Kidney tubule cell (primary cell): ENCODE results near the gene GRIA3.
"Not testable (repeated sequence)": the region's sequence is repeated elsewhere in the genome, so short reads cannot be mapped to it uniquely, and the experiment has no call there.

Experiments
- DNase-seq: peaks from one replicate; pipeline ENCODE4 v3.0.0-alpha.2; 2018; ENCODE audit warnings: low spot score

Gene GRIA3

DNA sequence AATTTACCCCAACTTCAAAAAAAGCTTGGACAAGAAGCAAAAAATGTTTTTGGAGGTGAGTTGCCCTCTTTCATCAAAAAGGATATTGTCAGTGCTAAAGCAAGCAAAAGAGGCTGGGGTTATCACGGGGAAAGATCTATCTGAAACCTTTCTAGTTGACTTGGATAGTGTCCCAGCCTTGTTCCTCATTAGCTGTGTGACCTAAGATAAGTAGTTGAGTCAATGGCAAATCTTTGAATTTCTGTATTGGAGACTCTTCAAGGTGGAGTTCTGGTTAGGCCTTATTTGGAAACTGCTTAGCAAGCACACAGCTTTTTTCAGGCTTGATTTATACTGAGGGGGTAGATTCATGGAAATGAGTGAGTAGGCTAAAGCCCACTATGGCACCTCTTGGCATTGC is 271.6 kb downstream of the GRIA3 start:
- no peak for DNase-seq

DNA sequence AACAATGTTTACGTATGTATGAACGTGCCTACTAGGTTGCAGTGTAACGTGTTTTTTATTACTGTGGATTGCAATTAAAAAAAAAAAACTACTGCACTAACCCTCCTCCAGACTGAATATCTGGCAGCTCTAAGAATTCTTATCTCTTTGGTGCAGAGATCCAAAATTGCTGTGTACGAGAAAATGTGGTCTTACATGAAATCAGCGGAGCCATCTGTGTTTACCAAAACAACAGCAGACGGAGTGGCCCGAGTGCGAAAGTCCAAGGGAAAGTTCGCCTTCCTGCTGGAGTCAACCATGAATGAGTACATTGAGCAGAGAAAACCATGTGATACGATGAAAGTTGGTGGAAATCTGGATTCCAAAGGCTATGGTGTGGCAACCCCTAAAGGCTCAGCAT is 280.6 kb downstream of the GRIA3 start:
- DNase-seq = no peak

DNA sequence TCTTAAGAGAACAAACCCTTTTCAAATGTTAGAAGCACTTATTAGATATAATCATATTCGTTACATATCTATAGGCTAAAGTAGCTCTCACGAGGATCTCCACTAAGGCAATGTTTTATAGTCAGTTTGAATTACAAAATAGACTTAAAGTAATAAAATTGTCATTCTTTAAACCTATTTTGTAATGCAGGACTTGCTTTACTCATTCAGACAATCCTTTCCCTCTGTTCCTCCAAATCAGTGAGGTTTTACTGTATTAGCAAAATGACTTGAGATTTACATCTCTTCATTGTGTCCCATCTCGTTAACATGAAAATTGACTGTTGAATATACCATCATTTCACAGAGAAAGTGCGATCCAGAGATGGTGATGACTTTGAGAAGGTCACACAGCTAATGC is 284.4 kb downstream of the GRIA3 start:
- no peak for DNase-seq

DNA sequence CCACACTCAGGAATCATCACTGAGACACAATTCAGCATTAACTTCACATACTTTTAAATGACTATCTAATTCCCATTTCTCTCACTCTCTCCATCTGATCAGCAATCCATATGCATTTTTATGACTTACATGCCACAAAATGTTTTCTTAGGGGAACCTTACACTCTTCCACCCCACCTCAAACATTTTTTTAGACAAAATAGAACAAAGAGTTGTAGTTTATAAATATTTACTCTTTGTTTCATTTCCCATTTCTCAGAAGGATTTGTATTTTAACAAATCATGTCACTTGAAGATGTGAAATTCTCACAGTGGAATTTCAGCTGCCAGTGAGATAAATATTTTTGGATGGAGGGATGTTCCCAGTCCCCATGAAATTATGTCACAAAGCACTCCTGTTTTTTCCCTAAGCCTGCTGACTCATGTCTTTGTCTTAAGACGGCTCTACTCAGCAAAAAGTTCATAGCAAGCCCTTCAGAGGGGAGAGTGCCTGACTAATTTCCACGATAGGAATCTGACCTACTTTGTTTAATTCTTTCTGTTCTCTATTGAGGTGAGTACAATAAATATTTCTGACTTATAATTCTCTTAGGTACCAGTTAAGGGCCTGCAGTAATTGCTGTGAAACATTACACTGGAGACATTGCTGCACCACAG is 291.1 kb downstream of the GRIA3 start:
- peak; percentile 11 for DNase-seq

DNA sequence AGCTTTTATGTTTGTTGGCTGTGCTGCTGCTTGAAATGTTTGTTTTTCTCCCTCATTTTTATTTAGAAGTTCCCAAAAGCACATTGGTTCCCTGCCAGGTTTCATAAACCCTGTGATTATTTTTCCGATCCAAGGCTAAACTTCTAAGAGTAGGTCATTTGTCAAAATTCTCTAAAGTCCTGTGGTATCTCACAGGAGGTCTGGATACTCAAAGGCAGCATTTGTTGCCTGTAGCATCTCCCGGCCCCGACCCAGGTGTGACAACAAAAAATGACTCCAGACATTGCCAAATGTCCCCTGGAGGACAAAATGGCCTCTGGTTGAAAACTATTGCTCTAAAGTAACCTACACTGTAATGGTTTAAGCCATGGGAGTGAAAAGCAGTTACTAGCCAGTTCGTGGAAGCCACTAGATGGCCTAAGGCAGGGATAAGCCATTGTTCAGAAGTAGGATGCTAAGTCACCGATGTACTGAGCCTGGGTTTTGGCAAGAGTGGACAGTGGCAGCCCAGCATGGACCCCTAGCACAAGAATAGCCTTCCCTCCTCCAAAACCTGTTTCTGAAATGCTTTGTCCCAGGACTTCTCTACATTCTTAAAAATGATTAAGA is 292.6 kb downstream of the GRIA3 start:
- no peak for DNase-seq

DNA sequence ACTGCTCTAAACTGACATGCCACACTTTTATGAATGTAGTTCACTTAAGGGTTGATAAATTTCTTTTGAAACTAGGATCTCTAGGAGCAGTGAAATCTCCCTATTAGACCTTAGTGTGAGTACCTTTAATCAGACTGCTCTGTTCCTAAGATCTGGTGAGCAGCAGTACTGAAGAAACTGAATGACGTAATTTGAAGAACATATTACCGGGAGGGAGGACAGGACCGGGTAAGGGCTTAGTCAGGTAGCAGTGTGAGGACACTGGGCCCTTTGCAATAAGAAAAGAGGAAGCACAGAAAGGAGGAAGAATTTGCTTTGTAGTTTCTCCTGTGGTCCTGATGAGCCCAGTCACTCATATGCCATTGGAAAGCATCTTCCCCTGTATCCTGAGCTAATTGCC is 293.6 kb downstream of the GRIA3 start:
- DNase-seq = no peak

DNA sequence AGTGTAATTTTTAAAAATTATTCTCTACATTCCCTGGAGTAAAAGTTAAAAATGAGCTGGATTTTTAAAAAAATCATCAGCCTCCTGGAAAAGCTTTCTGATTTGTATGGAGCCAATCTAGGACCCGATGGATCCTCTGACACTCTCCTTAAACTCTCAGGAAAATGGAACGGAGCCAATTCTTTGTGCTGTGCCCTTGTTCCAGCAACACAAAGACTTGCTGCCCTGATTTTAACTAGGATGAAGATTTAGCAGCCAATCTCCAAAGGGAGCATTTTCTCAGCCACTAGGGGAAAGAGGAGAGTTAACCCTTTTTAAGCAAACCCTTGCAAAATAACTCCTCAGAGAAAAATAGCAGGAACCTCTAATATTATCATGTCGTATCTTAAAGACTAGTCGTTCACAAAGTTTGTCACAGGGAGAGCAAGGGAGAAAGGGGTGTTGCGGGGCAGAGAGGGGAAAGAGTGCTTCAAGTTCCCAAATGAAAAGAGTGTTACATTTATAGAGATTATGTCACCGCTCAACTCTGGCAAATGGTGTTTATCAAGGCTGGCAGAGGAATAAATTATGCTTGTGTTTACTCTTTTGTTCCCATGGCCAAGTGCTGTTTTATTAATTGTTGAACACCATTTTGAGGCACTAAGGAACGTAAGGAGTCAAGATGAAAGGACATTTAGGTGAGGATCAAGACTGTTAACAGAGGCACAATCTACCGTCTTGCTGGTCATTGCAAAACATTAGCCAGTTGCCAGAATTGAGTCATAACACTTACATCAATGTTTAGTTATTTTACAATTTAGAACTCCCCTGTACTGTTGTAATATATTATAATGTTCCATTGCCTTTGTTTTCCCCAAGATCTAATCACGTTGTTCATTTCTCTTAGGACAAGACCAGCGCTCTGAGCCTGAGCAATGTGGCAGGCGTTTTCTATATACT is 298.1 kb downstream of the GRIA3 start:
- DNase-seq = no peak

DNA sequence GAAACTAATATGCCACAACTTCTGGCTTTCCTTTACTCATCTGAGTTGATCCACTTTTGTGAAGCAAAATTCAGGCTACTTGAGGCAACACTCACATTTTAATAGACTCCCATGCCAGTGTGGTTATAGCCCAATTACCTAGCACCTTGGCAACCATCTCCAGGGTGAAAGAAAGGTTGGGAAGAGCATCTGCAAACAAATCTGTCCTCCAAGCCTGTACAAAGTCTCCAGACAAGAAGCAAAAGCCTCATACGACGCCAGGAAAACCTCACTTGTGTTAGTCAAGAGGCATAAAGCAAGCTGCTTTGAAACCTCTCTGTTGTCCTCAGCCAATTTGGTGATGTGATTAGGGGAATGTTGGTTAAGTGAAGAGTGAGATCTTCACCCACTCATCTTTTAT is 302.2 kb downstream of the GRIA3 start:
- no peak for DNase-seq

DNA sequence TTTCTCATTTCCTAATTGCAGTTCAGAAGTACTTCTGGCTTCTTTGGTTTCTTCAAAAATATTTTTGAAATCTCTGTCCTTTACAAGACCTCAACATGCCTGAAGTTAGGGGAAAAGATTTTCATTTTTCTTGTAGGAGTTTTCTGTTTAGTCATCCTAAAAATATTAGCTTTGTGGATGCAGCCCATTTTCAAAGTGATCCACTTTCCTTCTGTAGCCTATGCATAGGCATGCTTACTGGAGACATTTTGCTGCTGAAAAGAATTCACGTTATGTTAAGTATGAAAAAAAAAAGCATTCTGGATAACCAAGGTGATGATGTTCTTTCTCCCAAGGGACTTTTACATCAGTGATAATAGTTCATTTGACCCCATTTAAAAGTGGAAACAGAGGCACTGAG is 303.2 kb downstream of the GRIA3 start:
- no peak for DNase-seq

DNA sequence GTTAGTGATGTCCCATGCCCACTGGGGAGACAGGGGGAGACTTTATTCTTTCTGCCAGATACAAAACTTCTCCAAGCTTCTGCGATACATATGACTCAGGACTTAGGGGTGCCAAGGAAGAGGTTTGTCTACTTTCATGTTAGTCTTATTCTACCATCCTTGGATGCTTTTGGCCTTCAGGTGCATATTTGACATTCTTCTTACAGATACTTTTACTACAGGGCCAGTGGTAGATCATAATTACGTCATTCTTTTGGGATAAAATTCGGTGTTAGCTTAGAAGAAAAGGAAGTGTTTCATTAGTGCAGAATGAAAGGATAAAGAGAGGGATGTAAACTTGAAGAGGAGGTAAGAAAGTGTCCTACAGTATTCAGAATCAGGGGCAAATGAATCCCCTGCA is 303.6 kb downstream of the GRIA3 start:
- peak; percentile 17 for DNase-seq

DNA sequence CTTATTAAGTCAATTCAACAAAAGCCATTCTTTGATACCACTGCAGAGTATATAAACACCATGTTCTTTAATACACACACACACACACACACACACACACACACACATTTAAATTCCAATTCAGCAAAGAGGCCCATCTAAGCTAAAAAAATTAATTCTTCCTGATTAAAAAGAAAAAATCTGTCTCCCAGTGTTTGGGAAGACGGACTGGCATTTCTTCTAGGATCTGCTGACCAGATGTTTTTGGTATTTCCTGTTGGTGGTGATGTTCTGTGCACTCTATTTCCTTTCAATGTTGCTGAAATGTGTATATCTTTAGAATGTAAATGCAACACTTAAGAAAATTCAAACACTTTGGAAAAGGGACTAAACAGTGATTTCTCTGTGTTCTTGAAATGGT is 304.9 kb downstream of the GRIA3 start:
- DNase-seq = no peak

DNA sequence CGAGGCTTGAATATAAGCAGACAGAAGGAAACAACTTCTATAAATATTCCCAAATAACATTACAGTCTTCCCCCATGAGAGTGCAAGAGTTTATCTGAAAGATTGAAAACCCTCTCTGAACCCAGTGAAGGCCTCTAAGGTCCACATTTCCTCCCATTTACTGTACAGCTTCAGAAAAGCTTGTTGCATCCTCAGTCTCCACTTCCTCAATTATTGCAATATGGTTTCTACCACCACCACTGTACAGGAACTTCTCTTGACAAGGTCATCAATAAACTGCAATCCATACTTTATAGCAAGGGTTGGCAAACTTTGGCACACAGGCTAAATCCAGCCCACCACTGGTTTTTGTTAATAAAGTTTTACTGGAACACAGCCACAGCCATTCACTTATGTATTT is 309.8 kb downstream of the GRIA3 start:
- DNase-seq = no peak

DNA sequence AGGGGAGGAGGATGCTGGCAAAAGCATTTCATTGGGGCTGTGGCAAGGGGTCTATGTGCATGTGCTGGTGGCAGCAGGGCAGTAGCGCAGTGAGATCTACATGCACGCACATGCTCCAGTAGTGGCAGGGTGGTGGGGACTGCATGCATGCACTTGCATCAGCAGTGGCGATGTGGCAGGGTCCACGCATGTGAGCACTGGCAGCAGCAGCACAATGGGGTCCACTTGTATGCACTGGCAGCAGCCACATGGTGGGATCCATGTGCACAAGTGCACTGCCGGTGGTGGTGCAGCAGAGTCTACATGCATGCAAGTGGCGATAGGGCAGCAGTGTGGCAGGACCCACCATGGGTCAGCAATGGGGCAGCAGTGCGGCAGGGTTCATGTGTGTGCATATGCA is 315.7 kb downstream of the GRIA3 start:
- DNase-seq = no peak

DNA sequence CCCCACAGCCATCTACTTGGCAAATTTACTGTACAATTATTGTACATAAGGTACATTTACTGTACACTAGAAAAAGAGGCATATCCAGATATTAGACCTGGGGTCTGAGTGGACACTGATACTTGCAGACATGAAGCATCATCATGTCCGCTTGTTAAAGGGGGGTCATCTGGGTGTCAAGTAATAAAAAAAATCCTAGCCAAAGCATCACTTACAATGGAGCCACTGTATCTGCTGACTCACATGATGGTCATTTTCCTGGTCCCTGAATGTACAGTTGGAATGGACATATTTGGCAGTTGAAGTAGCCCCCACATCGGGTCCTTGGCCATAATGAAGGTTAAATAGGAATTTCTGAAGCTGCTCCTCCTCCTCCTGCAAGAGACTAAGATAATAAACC is 320.0 kb downstream of the GRIA3 start:
- DNase-seq = no peak

DNA sequence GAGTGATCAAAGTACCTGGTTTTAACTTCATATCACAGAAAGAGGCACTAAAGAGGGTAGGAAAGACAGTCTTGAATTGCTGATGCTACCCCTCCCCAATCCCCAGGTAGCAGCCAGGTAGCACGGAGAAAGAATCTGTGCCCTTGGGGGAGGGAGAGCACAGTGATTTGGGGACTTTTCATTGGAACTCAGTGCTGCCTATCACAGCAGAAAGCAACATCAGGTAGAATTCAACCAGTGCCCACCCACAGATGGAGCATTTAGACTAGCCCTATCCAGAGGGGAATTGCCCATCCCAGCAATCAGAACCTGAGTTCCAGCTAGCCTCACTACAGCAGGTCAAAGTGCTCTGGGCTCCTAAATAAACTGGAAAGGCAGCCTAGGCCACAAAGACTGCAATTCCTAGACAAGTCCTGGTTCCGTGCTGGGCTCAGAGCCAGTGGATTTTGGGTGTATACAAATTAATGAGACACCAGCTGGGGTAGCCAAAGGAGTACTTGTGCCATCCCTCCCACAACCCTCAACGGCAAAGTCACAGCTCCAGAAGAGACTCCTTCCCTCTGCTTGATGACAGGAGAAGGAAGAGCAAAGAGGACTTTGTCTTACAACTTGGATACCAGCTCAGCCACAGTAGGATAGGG is 320.7 kb downstream of the GRIA3 start:
- no peak for DNase-seq

DNA sequence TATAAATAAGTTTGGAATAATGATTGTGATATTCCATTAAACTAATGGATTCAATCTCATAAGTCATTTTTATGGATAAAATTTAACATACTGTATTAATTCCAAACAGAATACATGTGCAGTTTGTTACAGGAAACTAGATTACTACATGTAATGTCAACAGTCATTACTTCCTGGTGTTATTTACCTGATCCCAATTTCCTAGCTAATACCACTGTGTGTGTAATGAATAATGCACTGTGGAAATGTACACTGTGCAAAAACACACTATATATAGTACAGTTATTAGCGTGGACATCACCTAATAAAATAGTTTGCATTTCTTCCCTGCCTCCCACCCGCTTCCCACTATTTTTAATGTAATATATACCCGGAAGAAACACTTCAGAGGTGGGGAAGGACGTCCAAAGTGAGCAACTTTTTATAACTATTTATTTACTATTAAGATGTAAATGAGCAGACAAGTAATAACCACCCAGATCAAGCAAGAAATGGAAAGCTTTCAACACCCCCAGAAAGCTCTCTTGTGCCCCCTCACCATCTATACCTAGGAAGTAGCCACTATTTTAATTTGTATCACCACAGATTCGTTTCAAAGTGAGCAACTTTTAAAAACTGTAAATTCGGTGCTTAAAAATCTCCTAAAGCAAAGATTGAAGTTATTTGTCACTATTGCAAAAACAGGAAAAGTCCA is 329.7 kb downstream of the GRIA3 start:
- DNase-seq = no peak

DNA sequence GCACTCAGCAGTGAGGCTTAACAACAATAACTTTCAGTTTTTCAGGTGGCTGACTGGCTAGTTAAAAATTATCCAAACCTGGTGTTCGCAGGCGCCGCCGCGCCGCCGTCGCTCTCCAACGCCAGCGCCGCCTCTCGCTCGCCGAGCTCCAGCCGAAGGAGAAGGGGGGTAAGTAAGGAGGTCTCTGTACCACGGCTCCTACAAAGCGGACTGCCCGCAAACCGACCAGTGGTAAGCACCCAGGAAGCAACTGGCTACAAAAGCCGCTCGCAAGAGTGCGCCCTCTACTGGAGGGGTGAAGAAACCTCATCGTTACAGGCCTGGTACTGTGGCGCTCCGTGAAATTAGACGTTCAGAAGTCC is 330.2 kb downstream of the GRIA3 start:
- DNase-seq = peak; percentile 38

DNA sequence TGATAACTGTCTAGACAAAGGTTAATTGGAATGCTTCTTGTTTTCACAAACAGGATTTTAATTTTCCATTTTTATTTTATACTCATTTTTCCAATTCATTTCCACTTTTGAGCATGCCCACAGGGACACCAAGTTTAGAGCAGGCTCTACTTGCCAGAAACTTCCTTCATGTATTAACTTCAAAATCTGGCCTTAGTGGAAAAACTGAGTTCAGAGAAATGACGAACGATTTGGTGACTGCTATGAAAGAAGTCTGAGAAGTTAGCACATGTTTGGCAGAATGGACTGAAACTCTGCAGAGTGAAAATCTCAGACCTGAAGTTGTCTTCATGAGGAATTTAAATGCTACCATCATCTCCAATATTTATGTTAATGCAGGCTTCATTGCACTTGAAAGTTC is 334.7 kb downstream of the GRIA3 start:
- no peak for DNase-seq

DNA sequence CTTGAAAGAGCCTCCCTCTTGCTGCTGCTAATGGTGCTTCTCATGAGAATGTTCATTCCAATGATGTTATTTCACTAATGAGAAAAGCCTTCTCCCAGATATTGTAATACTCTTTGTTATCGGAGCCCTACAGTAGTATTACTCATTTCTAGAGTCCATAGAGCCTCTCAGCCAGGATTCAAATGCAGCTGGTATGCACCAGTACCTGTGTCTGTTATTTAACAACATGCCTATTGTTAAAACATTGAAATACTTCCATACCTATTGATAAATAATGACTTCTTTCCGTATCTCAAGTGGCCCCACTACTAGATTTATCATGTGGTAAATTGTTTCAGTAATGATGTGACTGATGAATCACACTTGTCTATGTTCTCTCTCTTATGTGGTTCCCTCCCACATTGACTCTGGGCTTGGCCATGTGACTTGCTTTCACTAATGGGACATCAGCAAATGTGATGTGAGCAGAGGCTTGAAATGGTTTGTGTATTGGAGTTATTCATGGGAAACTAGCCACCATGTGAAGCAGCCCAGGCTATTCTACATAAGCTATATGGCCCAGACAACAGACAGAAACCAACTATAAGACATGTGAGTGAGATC is 341.1 kb downstream of the GRIA3 start:
- DNase-seq = peak; percentile 17

DNA sequence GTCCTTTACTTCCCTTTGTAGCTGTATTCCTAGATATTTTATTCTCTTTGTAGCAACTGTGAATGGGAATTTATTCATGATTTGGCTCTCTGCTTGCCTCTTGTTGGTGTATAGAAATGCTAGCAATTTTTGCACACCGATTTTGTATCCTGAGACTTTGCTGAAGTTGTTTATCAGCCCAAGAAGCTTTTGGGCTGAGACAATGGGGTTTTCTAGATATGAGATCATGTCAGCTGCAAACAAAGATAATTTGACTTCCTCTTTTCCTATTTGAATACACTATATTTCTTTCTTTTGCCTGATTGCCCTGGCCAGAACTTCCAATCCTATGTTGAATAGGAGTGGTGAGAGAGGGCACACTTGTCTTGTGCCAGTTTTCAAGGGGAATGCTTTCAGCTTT is 346.6 kb downstream of the GRIA3 start:
- not testable (repeated sequence) for DNase-seq
